Endothelial cell (in vitro differentiated cells): Measurements from ENCODE around the gene FAM236A. TPM values are rescaled to one million over a fixed set of nuclear protein-coding genes. Genes with fewer than 3 reads are reported as not detected.
"Not testable (repeated sequence)": the region's sequence is repeated elsewhere in the genome, so short reads cannot be mapped to it uniquely, and the experiment has no call there.

Experiments used
- DNase-seq: peaks from one replicate; pipeline ENCODE4 v3.0.0; 2021; ENCODE audit warnings: low spot score
- H3K27ac Mint-ChIP-seq: one replicate; pipeline ENCODE4 v1.8.0; 2021; ENCODE audit warnings: mixed read lengths, inconsistent platforms; ENCODE audit not compliant: unreplicated experiment
- H3K27me3 Mint-ChIP-seq: one replicate; pipeline ENCODE4 v1.8.0; 2021; ENCODE audit warnings: mild to moderate bottlenecking, moderate library complexity, mixed read lengths, inconsistent platforms; ENCODE audit not compliant: unreplicated experiment
- H3K36me3 Mint-ChIP-seq: one replicate; pipeline ENCODE4 v1.8.0; 2021; ENCODE audit warnings: mild to moderate bottlenecking, low read depth, mixed read lengths, inconsistent platforms; ENCODE audit not compliant: unreplicated experiment
- H3K4me1 Mint-ChIP-seq: one replicate; pipeline ENCODE4 v1.8.0; 2021; ENCODE audit warnings: mild to moderate bottlenecking, mixed read lengths, inconsistent platforms; ENCODE audit not compliant: unreplicated experiment
- H3K4me3 Mint-ChIP-seq: one replicate; pipeline ENCODE4 v1.8.0; 2021; ENCODE audit warnings: mild to moderate bottlenecking, mixed read lengths, inconsistent platforms; ENCODE audit not compliant: unreplicated experiment
- H3K9me3 Mint-ChIP-seq: one replicate; pipeline ENCODE4 v1.8.0; 2021; ENCODE audit warnings: mixed read lengths, inconsistent platforms; ENCODE audit not compliant: unreplicated experiment
- total RNA-seq: library from RNA; stranded (reverse); fragmentation: NEBNext Ultra II Directional; extraction: Animal tissue kit (Norgen Biotek cat#: 25700); gene quantifications from one replicate; pipeline ENCODE4 v1.2.1, GENCODE V29; 2021; ENCODE audit not compliant: unreplicated experiment

FAM236A gene
- total RNA-seq, 1 donor from 2014 or later: not detected

DNA sequence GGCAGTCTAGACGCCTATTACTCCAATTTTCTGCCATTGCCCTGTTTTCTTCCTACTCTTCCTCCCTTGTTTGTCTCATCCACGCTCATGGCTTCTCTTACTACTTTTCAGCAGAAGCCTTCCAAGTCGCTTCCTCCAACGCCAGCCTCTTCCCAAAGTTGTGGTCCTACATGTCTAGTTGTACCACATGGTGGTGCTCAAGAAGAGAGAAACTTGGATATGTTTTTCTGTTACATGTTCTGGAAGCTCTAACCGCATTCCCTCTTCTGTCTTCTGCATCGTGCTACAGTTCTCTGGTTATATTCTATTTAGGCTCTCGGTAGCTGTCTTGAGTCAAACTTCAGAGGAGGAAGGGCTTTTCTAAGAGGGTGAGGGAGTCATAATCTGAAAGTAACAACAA lies 36.9 kb downstream of the FAM236A start:
- not testable (repeated sequence) for DNase-seq, H3K27ac Mint-ChIP-seq, H3K4me1 Mint-ChIP-seq, H3K27me3 Mint-ChIP-seq, H3K4me3 Mint-ChIP-seq, H3K36me3 Mint-ChIP-seq, H3K9me3 Mint-ChIP-seq

DNA sequence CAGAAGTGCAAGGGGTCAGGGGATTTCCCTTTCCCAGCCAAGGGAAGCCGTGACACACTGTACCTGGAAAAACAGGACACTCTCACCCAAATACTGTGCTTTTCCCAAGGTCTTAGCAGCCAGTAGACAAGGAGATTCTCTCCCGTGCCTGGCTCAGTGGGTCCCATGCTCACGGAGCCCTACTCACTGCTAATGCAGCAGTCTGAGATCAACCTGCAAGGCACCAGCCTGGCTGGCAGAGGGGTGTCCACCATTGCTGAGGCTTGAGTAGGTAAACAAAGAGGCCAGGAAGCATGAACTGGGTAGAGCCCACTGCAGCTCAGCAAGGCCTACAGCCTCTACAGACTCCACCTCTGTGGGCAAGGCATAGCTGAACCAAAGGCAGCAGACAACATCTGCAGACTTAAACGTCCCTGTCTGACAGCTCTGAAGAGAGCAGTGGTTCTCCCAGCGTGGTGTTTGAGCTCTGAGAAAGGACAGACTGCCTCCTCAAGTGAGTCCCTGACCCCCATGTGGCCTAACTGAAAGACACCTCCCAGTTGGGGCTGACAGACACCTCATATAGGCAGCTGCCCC lies 43.0 kb downstream of the FAM236A start:
- not testable (repeated sequence) for H3K4me3 Mint-ChIP-seq, H3K27me3 Mint-ChIP-seq, H3K4me1 Mint-ChIP-seq, DNase-seq, H3K9me3 Mint-ChIP-seq, H3K27ac Mint-ChIP-seq
- peaks cover 35% of the 10 kb centered on the region for H3K36me3 Mint-ChIP-seq

Other genes with a start within 250 kb of the FAM236A start
- 4.0 TPM for gene PHKA1, start 223.9 kb upstream of the FAM236A start, total RNA-seq
- gene DMRTC1B, start 161.3 kb upstream of the FAM236A start, total RNA-seq: 1.3 TPM
- not detected for gene FAM236B, start 155.5 kb upstream of the FAM236A start, total RNA-seq
- gene FAM236D, start 130.0 kb upstream of the FAM236A start, total RNA-seq: not detected
- gene FAM236C, start 25.6 kb upstream of the FAM236A start, total RNA-seq: not detected
- 0.38 TPM for gene DMRTC1, start 5.6 kb downstream of the FAM236A start, total RNA-seq
- gene PABPC1L2B, start 64.7 kb downstream of the FAM236A start, total RNA-seq: 9.4 TPM
- gene PABPC1L2A, start 141.3 kb downstream of the FAM236A start, total RNA-seq: 3.8 TPM